Osteoblast (primary cell): ENCODE measurements around the gene FNDC3B. TPM values are rescaled to one million over a fixed set of nuclear protein-coding genes. Genes with fewer than 3 reads are reported as not detected.
A peak's percentile ranks its signal among the peaks of the same experiment; 100 is the strongest.
"Not testable (repeated sequence)": the region's sequence is repeated elsewhere in the genome, so short reads cannot be mapped to it uniquely, and the experiment has no call there.

Experiments
- DNase-seq: peaks from one replicate; pipeline ENCODE4 v3.0.0; 2011; ENCODE audit warnings: low spot score, mixed read lengths; ENCODE audit not compliant: insufficient read length; ENCODE audit errors: missing footprints
- H2AFZ ChIP-seq: 2 replicates; pipeline ENCODE4 v1.6.0; 2011; ENCODE audit warnings: mild to moderate bottlenecking, low read length
- H3K27ac ChIP-seq: 2 replicates; pipeline ENCODE4 v1.5.1; 2011; ENCODE audit warnings: mild to moderate bottlenecking, low read depth, low read length, moderate library complexity
- H3K27me3 ChIP-seq: 2 replicates; pipeline ENCODE4 v1.6.0; 2012; ENCODE audit warnings: mild to moderate bottlenecking, control low read depth, inconsistent platforms, low read length, moderate library complexity; ENCODE audit not compliant: insufficient read depth
- H3K36me3 ChIP-seq: 2 replicates; pipeline ENCODE4 v1.5.1; 2011; ENCODE audit warnings: mild to moderate bottlenecking, low read length, control low read depth, moderate library complexity; ENCODE audit not compliant: insufficient read depth
- H3K4me1 ChIP-seq: 2 replicates; pipeline ENCODE4 v1.5.1; 2011; ENCODE audit warnings: mild to moderate bottlenecking, low read length, control low read depth, moderate library complexity; ENCODE audit not compliant: insufficient read depth
- H3K4me2 ChIP-seq: 2 replicates; pipeline ENCODE4 v1.6.0; 2011; ENCODE audit warnings: mild to moderate bottlenecking, low read length; ENCODE audit not compliant: insufficient read depth
- H3K4me3 ChIP-seq: fragments of 200-600 bp; sonication (generic); 3 replicates; pipeline ENCODE4 v1.5.1; 2012; ENCODE audit warnings: mild to moderate bottlenecking, low read length, inconsistent platforms; ENCODE audit not compliant: insufficient read depth
- H3K79me2 ChIP-seq: 2 replicates; pipeline ENCODE4 v1.6.0; 2012; ENCODE audit warnings: mild to moderate bottlenecking, low read length, control low read depth, inconsistent platforms; ENCODE audit not compliant: insufficient read depth
- H3K9me3 ChIP-seq: 2 replicates; pipeline ENCODE4 v1.5.1; 2011; ENCODE audit warnings: low read depth, low read length, control low read depth
- H4K20me1 ChIP-seq: 2 replicates; pipeline ENCODE4 v1.6.0; 2012; ENCODE audit warnings: mild to moderate bottlenecking, low read length, control low read depth; ENCODE audit not compliant: insufficient read depth
- total RNA-seq: library from RNA; depleted of rRNA; stranded (reverse); fragments of >200 nt; gene quantifications from 2 replicates; pipeline ENCODE4 v1.2.3, GENCODE V29; 2012
- TF ChIP-seq, protein P1 (sequence below): IDR thresholded peaks from 2 replicates; pipeline ENCODE4 v1.5.1; 2011; ENCODE audit warnings: mild to moderate bottlenecking, low read depth, low read length, moderate library complexity; ENCODE audit errors: extremely low read depth

The FNDC3B gene
- 179 TPM in 2 replicates for total RNA-seq

DNA sequence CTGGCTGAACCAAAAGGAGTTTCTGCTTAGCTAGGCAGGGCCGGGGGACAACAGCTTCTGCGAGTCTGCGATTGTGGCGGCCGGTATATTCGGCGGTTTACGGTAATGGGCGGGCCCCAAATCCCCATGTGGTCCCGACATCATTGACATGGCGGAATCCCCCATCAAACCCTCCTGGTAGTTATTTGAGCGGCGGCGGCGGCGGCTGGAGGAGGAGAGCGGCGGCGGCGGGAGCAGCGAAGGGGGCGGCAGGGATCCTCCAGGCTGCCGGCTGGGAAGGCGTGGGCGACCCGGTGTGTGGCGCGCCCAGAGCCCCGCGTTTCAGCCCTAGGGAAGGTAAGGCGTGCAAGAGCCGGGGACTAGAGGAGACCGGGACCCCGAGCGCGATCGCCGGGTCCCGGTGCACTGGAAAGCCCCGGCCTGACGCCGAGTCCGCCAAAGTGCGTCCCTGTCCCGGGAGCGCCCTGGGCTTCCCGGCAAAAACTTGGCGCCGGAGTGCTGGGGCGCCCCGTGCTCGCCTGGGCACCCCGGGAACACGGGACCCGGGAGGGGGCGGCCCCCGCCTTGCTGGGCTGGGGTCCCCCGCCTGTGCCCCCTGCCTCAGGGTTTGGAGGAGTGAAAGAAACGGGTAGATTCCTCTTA lies at the start of gene FNDC3B:
Gene FNDC3B, plus strand, starts transcription at position 143 of the 642 bp plus-strand sequence. CDS start 72,902 bp downstream, outside the sequence.
- Histone ChIP-seq H4K20me1 (peaks cover 25% of the 10 kb centered on the region), H2AFZ (peak within 1 kb of the TSS; percentile 74), H3K27ac (peak within 1 kb of the TSS; percentile 96), H3K4me3 (peak within 1 kb of the TSS; percentile 88), H3K4me2 (peak within 1 kb of the TSS; percentile 93), H3K4me1 (peaks cover 34% of the 10 kb centered on the region), H3K9me3 (no peaks in the 10 kb centered on the region), H3K79me2 (peaks cover 55% of the 10 kb centered on the region), H3K36me3 (peaks cover 8% of the 10 kb centered on the region), H3K27me3 (no peaks in the 10 kb centered on the region)
- TF ChIP-seq, protein P1, sequence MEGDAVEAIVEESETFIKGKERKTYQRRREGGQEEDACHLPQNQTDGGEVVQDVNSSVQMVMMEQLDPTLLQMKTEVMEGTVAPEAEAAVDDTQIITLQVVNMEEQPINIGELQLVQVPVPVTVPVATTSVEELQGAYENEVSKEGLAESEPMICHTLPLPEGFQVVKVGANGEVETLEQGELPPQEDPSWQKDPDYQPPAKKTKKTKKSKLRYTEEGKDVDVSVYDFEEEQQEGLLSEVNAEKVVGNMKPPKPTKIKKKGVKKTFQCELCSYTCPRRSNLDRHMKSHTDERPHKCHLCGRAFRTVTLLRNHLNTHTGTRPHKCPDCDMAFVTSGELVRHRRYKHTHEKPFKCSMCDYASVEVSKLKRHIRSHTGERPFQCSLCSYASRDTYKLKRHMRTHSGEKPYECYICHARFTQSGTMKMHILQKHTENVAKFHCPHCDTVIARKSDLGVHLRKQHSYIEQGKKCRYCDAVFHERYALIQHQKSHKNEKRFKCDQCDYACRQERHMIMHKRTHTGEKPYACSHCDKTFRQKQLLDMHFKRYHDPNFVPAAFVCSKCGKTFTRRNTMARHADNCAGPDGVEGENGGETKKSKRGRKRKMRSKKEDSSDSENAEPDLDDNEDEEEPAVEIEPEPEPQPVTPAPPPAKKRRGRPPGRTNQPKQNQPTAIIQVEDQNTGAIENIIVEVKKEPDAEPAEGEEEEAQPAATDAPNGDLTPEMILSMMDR: no peak
- DNase-seq: peak; percentile 96

DNA sequence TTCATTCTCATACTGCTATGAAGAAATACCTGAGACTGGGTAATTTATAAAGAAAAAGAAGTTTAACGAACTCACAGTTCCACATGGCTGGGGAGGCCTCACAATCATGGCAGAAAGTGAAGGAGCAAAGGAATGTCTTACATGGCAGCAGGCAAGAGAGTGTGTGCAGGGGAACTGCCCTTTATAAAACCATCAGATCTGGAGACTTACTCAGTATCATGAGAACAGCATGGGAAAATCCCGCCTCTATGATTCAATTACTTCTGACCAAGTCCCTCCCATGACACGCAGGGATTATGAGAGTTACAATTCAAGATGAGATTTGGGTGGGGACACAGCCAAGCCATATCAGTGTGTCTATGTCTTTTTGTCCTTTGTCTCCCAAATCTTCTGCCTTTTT lies 49.1 kb upstream of the FNDC3B start:
- not testable (repeated sequence) for H3K27me3 ChIP-seq, H3K4me3 ChIP-seq, H3K27ac ChIP-seq, H3K36me3 ChIP-seq, H3K9me3 ChIP-seq, H4K20me1 ChIP-seq, H3K4me2 ChIP-seq, H3K79me2 ChIP-seq, H2AFZ ChIP-seq, H3K4me1 ChIP-seq, DNase-seq

DNA sequence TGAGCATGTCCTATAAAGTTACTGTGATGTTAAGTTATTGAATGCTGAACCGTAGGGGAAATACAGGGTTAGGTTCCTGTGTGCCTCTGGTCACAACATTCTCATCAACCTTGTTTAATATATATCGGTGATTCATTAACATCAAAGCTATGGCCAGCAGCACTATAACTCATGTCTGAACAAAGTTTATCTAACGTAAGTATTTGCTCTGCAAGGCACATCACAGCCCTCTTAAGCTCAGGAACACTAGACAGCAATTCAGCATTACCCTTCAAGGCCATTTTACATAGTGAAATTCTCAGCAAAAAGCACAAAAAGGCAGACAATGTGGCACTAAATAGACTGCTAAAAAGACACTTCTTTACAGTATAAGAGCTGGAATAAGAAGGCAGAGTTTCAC lies 48.2 kb upstream of the FNDC3B start:
- Histone ChIP-seq H3K79me2 (no peaks in the 10 kb centered on the region), H3K4me3 (no peak overlapping the region), H2AFZ (no peak overlapping the region), H3K27ac (no peak overlapping the region), H3K4me2 (no peak overlapping the region), H3K9me3 (no peaks in the 10 kb centered on the region), H3K36me3 (no peaks in the 10 kb centered on the region), H3K27me3 (no peaks in the 10 kb centered on the region), H4K20me1 (no peaks in the 10 kb centered on the region), H3K4me1 (peaks cover 11% of the 10 kb centered on the region)
- TF ChIP-seq, protein P1: no peak
- DNase-seq: no peak

DNA sequence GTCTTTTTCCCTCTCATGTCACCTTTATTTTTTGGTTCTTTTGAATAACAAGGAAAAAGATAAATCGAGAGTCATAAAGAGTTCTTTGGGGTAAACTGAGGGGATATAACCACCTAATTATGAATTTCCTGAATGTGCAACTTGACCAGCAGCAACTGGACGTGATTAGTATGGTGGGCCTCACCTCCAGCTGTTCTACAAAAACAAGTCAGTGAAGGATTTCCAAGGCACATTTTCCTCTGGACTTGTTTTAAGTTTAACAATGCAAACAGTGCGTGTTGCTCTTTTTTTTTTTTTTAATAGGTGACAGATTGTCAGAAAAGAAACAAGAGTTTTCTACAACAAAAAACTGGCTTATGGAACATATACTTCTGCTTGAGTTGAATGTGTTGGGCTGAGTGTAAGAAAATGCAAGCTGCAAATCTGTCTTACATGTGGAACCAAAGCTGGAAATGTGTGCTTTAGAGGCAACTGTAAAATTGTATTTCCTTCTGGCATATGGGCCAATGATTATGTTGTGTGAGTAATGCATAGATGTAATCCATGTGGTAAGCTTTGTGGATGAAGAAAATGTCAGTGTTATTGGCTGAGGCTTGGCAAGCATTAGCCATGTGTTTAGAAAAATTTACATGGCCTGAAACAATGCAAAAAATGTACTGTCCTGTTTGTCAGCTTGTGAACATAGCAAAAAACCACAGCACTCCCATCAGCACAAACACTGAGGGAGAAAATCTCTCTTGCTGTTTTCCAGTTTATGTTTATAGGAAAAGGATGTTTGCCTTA lies 44.5 kb upstream of the FNDC3B start:
- Histone ChIP-seq H4K20me1 (no peaks in the 10 kb centered on the region), H3K36me3 (no peaks in the 10 kb centered on the region), H3K4me1 (peaks cover 14% of the 10 kb centered on the region), H3K4me2 (peak overlapping the region; percentile 12), H3K27me3 (no peaks in the 10 kb centered on the region), H3K27ac (no peak overlapping the region), H3K9me3 (no peaks in the 10 kb centered on the region), H3K79me2 (no peaks in the 10 kb centered on the region), H3K4me3 (no peak overlapping the region), H2AFZ (peak overlapping the region; percentile 7)
- peak; percentile 63 for DNase-seq
- TF ChIP-seq, protein P1: no peak
